GM12875 (cell line): ENCODE measurements around the gene ERBB3.

Source experiments
- H3K4me3 ChIP-seq: one replicate; pipeline ENCODE4 v1.5.1; 2011; ENCODE audit warnings: low read depth, low read length, control low read depth
- TF ChIP-seq, protein P1 (sequence below): IDR thresholded peaks from 2 replicates; pipeline ENCODE4 v1.5.1; 2011; ENCODE audit warnings: low read depth, mild to moderate bottlenecking, control low read depth, inconsistent platforms, low read length, moderate library complexity, borderline replicate concordance; ENCODE audit not compliant: insufficient read depth

The ERBB3 gene

DNA sequence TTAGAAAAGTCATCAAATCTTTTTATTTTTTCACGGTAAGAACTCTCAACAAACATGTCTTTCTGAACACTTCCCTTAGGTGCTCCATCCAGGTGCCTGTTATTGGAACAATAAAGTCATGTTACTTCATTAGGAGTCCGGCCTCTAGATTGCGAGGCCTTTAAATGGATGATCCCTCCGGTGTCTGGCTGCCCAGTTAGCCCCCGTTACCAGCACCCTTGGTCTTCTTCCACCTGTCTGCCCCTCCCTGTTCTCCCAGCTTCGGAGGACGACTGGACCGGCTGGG, 23.8 kb downstream of the ERBB3 start:
- H3K4me3 ChIP-seq, result peak overlapping the region; percentile 58
- TF ChIP-seq, protein P1, sequence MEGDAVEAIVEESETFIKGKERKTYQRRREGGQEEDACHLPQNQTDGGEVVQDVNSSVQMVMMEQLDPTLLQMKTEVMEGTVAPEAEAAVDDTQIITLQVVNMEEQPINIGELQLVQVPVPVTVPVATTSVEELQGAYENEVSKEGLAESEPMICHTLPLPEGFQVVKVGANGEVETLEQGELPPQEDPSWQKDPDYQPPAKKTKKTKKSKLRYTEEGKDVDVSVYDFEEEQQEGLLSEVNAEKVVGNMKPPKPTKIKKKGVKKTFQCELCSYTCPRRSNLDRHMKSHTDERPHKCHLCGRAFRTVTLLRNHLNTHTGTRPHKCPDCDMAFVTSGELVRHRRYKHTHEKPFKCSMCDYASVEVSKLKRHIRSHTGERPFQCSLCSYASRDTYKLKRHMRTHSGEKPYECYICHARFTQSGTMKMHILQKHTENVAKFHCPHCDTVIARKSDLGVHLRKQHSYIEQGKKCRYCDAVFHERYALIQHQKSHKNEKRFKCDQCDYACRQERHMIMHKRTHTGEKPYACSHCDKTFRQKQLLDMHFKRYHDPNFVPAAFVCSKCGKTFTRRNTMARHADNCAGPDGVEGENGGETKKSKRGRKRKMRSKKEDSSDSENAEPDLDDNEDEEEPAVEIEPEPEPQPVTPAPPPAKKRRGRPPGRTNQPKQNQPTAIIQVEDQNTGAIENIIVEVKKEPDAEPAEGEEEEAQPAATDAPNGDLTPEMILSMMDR, result no peak

GRCh38 chr12:56104109-56104814, 24.3 kb downstream of the ERBB3 start, which contains the start of gene PA2G4:
Gene PA2G4, plus strand, starts transcription at chr12:56104559. Its CDS starts 179 bp downstream, at chr12:56104738.
- H3K4me3 ChIP-seq, result peak within 1 kb of the TSS; percentile 82
- TF ChIP-seq, protein P1, result no peak

- TF ChIP-seq, protein P1, result no peak
- peak overlapping the region; percentile 82 for H3K4me3 ChIP-seq
Observed at GRCh38 chr12:56104815-56105608, 25.0 kb downstream of the ERBB3 start.

- H3K4me3 ChIP-seq, result peak overlapping the region; percentile 82
- TF ChIP-seq, protein P1, result no peak
Observed at GRCh38 chr12:56105609-56105902, 25.6 kb downstream of the ERBB3 start.

DNA sequence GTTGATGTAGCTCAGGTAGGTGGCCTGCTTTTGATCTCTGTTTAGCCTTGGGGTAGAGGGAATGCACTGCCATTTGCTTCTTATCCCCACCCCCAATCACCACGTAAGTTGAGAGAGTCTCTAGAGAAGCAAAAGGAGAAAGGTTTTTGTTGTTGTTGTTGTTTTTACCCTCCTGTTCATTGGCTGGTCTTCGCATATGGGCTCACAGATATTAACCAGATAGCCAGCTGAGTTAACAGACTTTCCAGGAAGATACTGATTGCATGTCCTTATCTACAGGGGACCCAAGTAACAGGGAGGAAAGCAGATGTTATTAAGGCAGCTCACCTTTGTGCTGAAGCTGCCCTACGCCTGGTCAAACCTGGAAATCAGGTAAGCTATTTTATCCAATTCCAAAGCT, 27.3 kb downstream of the ERBB3 start:
- TF ChIP-seq, protein P1, result no peak
- H3K4me3 ChIP-seq, result no peak overlapping the region

DNA sequence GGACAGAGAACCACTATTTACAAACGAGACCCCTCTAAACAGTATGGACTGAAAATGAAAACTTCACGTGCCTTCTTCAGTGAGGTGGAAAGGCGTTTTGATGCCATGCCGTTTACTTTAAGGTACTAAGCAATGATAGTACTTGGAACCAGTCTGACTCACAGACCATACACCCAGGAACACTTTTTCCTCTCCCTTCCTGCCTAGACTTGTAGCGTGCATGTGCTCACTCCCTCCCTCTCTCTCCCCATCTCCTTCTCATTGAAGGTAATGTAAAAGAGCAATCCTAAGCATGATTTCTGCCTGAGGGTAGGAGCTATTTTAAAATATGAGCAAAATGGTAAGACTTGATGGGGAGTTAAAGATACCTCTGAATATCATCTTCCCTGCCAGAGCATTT, 30.6 kb downstream of the ERBB3 start:
- TF ChIP-seq, protein P1, result no peak
- H3K4me3 ChIP-seq, result no peak overlapping the region

DNA sequence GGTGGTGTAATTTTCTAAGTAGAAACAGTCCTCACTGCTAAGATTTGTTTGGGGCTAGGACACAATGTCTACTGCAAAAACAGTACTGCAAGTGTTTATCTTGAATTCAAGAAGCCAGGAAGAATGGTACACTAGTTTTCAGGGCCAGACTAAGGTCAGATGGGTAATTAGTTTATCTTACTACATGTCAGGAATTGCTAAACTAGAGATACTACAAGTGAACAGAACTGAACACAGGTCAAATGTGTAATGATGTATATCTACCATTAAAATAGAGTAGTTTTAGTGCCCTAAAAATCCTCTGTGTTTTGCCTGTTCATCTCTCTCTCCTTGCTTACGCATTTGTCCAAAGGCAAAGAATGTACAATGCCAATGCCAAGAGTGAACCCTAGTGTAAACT, 34.1 kb downstream of the ERBB3 start:
- TF ChIP-seq, protein P1, result no peak
- no peak overlapping the region for H3K4me3 ChIP-seq
